Germinal center (tissue), 1 donor: ENCODE data around the gene CHCHD3.
"Not testable (repeated sequence)": the region's sequence is repeated elsewhere in the genome, so short reads cannot be mapped to it uniquely, and the experiment has no call there.

Experiments
- DNase-seq: peaks from one replicate; pipeline ENCODE4 v3.0.0; 2012; ENCODE audit warnings: mixed read lengths, low spot score

Gene CHCHD3

GRCh38 chr7:133001727-133002126, 80.2 kb downstream of the CHCHD3 start:
- no peak for DNase-seq

GRCh38 chr7:132999845-133000244, 82.0 kb downstream of the CHCHD3 start:
- no peak for DNase-seq

GRCh38 chr7:132998763-132999162, 83.1 kb downstream of the CHCHD3 start:
- DNase-seq, result no peak

- no peak for DNase-seq
Measured at GRCh38 chr7:132997505-132997904, 84.4 kb downstream of the CHCHD3 start.

GRCh38 chr7:132996581-132997242, 85.2 kb downstream of the CHCHD3 start:
- DNase-seq, result no peak

GRCh38 chr7:132993377-132994013, 88.4 kb downstream of the CHCHD3 start:
- no peak for DNase-seq

- no peak for DNase-seq
Measured at GRCh38 chr7:132991615-132992587, 90.0 kb downstream of the CHCHD3 start.

GRCh38 chr7:132988117-132988516, 93.8 kb downstream of the CHCHD3 start:
- no peak for DNase-seq

- no peak for DNase-seq
Measured at GRCh38 chr7:132980402-132980801, 101.5 kb downstream of the CHCHD3 start.

GRCh38 chr7:132979524-132979923, 102.4 kb downstream of the CHCHD3 start:
- DNase-seq, result no peak

GRCh38 chr7:132977234-132977633, 104.7 kb downstream of the CHCHD3 start:
- DNase-seq, result no peak

- no peak for DNase-seq
Measured at GRCh38 chr7:132972745-132973144, 109.1 kb downstream of the CHCHD3 start.

- no peak for DNase-seq
Measured at GRCh38 chr7:132970257-132970656, 111.6 kb downstream of the CHCHD3 start.

- no peak for DNase-seq
Measured at GRCh38 chr7:132969520-132969919, 112.4 kb downstream of the CHCHD3 start.

GRCh38 chr7:132967470-132967848, 114.4 kb downstream of the CHCHD3 start:
- not testable (repeated sequence) for DNase-seq

GRCh38 chr7:132966754-132967469, 115.0 kb downstream of the CHCHD3 start:
- DNase-seq, result no peak

GRCh38 chr7:132965951-132966350, 115.9 kb downstream of the CHCHD3 start:
- DNase-seq, result no peak

- no peak for DNase-seq
Measured at GRCh38 chr7:132964876-132965275, 117.0 kb downstream of the CHCHD3 start.

- DNase-seq, result no peak
Measured at GRCh38 chr7:132959891-132960290, 122.0 kb downstream of the CHCHD3 start.

- DNase-seq, result no peak
Measured at GRCh38 chr7:132956556-132956955, 125.3 kb downstream of the CHCHD3 start.

- no peak for DNase-seq
Measured at GRCh38 chr7:132953468-132953867, 128.4 kb downstream of the CHCHD3 start.

GRCh38 chr7:132950725-132951124, 131.2 kb downstream of the CHCHD3 start:
- no peak for DNase-seq
